Vagina (tissue), 2 donors: ENCODE data around the gene IRGQ.

ENCODE experiments used
- CTCF ChIP-seq, 3 experiments: fragments of 450-650 bp in 2 of 3; fragments of 200-600 bp in 1 of 3; sonication (generic) in 1 of 3; IDR thresholded peaks; one replicate each; pipeline ENCODE4 v1.5.1; 2017 to 2019; ENCODE audit warnings: antibody characterized with exemption in 3 of 3, mild to moderate bottlenecking in 2 of 3, moderate library complexity in 2 of 3
- POLR2A ChIP-seq, 2 donors: fragments of 450-650 bp; IDR thresholded peaks; one replicate each; pipeline ENCODE4 v1.6.1; 2017; ENCODE audit warnings: antibody characterized with exemption in 2 of 2, mild to moderate bottlenecking in 2 of 2, moderate library complexity in 2 of 2
- POLR2AphosphoS5 ChIP-seq, 2 donors: sonication (generic); formaldehyde crosslinking; IDR thresholded peaks; one replicate each; pipeline ENCODE4 v1.9.0; 2017; ENCODE audit warnings: antibody characterized with exemption in 2 of 2, mild to moderate bottlenecking in 2 of 2, low read depth in 1 of 2; ENCODE audit not compliant: insufficient read depth in 1 of 2

- TF ChIP-seq POLR2AphosphoS5 (IDR thresholded peaks at IDR 0.05; ENCODE audit: insufficient read depth in 1 of 2, low read depth in 1 of 2) (no peak), POLR2A (IDR thresholded peaks at IDR 0.05) (no peak), CTCF (IDR thresholded peaks at IDR 0.05) (no peak)
Observed at GRCh38 chr19:43538922-43539321, 57.0 kb downstream of the IRGQ start.
